DOHH2 (cell line): ENCODE measurements around the gene DPP7.

ENCODE experiments used
- H3F3A ChIP-seq: fragments of 200-600 bp; sonication (generic), shearing (Covaris generic); 2 replicates; pipeline ENCODE4 v1.6.0; 2016; ENCODE audit warnings: antibody characterized with exemption, mild to moderate bottlenecking; ENCODE audit not compliant: control insufficient read depth, insufficient read depth
- H3K27ac ChIP-seq: fragments of 200-600 bp; sonication (generic); 2 replicates; pipeline ENCODE4 v1.5.1; 2014; ENCODE audit warnings: low read depth, mild to moderate bottlenecking, low read length, moderate library complexity
- H3K27me3 ChIP-seq: fragments of 200-600 bp; sonication (generic); 2 replicates; pipeline ENCODE4 v1.6.1; 2014; ENCODE audit warnings: mild to moderate bottlenecking, low read length, mixed read lengths; ENCODE audit not compliant: control insufficient read depth
- H3K36me3 ChIP-seq: fragments of 200-600 bp; sonication (generic); 2 replicates; pipeline ENCODE4 v1.6.1; 2014; ENCODE audit warnings: mild to moderate bottlenecking, low read length, moderate library complexity, mixed read lengths; ENCODE audit not compliant: control insufficient read depth
- H3K4me1 ChIP-seq: fragments of 200-600 bp; sonication (generic); 2 replicates; pipeline ENCODE4 v1.6.1; 2014; ENCODE audit warnings: mild to moderate bottlenecking, low read length, mixed read lengths; ENCODE audit not compliant: control insufficient read depth
- H3K4me2 ChIP-seq: fragments of 200-600 bp; sonication (generic); 2 replicates; pipeline ENCODE4 v1.6.0; 2014; ENCODE audit warnings: mild to moderate bottlenecking, low read length, moderate library complexity
- H3K4me3 ChIP-seq: fragments of 200-600 bp; sonication (generic); 2 replicates; pipeline ENCODE4 v1.5.1; 2014; ENCODE audit warnings: mild to moderate bottlenecking, low read length, mixed read lengths
- H3K79me2 ChIP-seq: fragments of 200-600 bp; sonication (generic); 2 replicates; pipeline ENCODE4 v1.6.1; 2014; ENCODE audit warnings: mild to moderate bottlenecking, low read length, mixed read lengths; ENCODE audit not compliant: control insufficient read depth
- H3K9me2 ChIP-seq: fragments of 200-600 bp; sonication (generic); replicated peaks from 2 replicates; pipeline ENCODE4 v1.6.1; 2014; ENCODE audit warnings: mild to moderate bottlenecking, low read length, mixed read lengths; ENCODE audit not compliant: control insufficient read depth
- H3K9me3 ChIP-seq: fragments of 200-600 bp; sonication (generic); 2 replicates; pipeline ENCODE4 v1.6.1; 2014; ENCODE audit warnings: antibody characterized with exemption, low read length, mixed read lengths; ENCODE audit not compliant: control insufficient read depth, insufficient read depth
- H4K20me1 ChIP-seq: fragments of 200-600 bp; sonication (generic); 2 replicates; pipeline ENCODE4 v1.6.0; 2014; ENCODE audit warnings: low read depth, mild to moderate bottlenecking, antibody characterized with exemption, low read length, moderate library complexity; ENCODE audit not compliant: control insufficient read depth, insufficient read depth
- EZH2phosphoT487 ChIP-seq: fragments of 200-600 bp; sonication (generic); IDR thresholded peaks from 2 replicates; pipeline ENCODE4 v1.6.1; 2017; ENCODE audit warnings: borderline replicate concordance, mild to moderate bottlenecking, antibody characterized with exemption, low read length, moderate library complexity, mixed read lengths
- TF ChIP-seq, protein P1 (sequence below): fragments of 200-600 bp; sonication (generic); IDR thresholded peaks from one replicate; pipeline ENCODE4 v1.5.1; 2014; ENCODE audit warnings: antibody characterized with exemption, mild to moderate bottlenecking, low read depth, low read length; ENCODE audit not compliant: poor library complexity, severe bottlenecking

DPP7 gene

DNA sequence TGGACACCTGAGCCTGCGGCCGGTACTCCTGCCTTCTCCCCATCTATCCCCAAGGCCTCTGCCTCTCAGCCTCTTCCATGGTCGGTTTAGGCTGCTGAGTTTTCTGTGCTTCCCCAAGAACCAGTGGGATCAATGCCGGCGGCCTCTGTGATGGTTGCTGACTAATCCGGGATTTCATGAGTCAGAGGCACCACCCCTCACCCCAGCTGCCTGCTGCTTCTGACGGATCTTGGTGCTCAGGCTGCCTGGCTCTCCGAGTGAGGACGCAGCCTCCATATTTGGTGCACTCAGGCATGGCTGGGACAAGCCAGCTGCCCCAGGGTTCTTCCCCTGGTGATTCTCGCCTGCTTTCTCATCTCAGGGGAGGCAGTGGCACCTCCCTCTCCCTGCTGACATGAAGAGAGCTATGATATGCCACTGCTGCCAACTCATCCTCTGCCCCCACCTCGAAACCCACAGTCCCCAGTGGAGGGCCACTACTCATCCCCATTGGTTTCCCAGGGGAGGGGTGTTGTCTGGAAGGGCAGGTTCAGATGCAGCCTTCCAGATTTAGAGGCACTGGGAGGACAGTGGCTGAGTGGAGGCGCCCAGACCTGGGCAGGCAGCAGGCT, 31.0 kb downstream of the DPP7 start:
- Histone ChIP-seq H3F3A (peaks cover 3% of the 10 kb centered on the region; the same call in 1 of the 2 replicates), H3K4me3 (no peak overlapping the region), H3K4me2 (no peak overlapping the region)

GRCh38 chr9:137082925-137083290, 31.6 kb downstream of the DPP7 start:
- Histone ChIP-seq H4K20me1 (0 out of 2 replicates have a peak, but pooled peaks cover 10% of the 10 kb centered on the region), H3K27ac (no peak overlapping the region), H3K27me3 (no peaks in the 10 kb centered on the region), H3K79me2 (peaks cover 22% of the 10 kb centered on the region), H3F3A (peaks cover 3% of the 10 kb centered on the region; the same call in 1 of the 2 replicates), H3K4me2 (no peak overlapping the region), H3K9me3 (no peaks in the 10 kb centered on the region), H3K36me3 (peaks cover 42% of the 10 kb centered on the region), H3K9me2 (no peaks in the 10 kb centered on the region), H3K4me1 (peaks cover 24% of the 10 kb centered on the region), H3K4me3 (no peak overlapping the region)
- no peak for TF ChIP-seq EZH2phosphoT487
- TF ChIP-seq, protein P1, sequence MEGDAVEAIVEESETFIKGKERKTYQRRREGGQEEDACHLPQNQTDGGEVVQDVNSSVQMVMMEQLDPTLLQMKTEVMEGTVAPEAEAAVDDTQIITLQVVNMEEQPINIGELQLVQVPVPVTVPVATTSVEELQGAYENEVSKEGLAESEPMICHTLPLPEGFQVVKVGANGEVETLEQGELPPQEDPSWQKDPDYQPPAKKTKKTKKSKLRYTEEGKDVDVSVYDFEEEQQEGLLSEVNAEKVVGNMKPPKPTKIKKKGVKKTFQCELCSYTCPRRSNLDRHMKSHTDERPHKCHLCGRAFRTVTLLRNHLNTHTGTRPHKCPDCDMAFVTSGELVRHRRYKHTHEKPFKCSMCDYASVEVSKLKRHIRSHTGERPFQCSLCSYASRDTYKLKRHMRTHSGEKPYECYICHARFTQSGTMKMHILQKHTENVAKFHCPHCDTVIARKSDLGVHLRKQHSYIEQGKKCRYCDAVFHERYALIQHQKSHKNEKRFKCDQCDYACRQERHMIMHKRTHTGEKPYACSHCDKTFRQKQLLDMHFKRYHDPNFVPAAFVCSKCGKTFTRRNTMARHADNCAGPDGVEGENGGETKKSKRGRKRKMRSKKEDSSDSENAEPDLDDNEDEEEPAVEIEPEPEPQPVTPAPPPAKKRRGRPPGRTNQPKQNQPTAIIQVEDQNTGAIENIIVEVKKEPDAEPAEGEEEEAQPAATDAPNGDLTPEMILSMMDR: no peak

More for the DNA sequence above, 31.0 kb downstream of the DPP7 start:
- H4K20me1 ChIP-seq: 0 out of 2 replicates have a peak, but pooled peaks cover 9% of the 10 kb centered on the region
- H3K9me2 ChIP-seq: no peaks in the 10 kb centered on the region
- H3K27me3 ChIP-seq: no peaks in the 10 kb centered on the region
- H3K79me2 ChIP-seq: peaks cover 17% of the 10 kb centered on the region
- H3K36me3 ChIP-seq: peaks cover 43% of the 10 kb centered on the region
- H3K27ac ChIP-seq: no peak overlapping the region
- peaks cover 23% of the 10 kb centered on the region for H3K4me1 ChIP-seq
- TF ChIP-seq, protein P1: no peak
- no peak for TF ChIP-seq EZH2phosphoT487
- no peaks in the 10 kb centered on the region for H3K9me3 ChIP-seq

- H3K4me1 ChIP-seq: peaks cover 20% of the 10 kb centered on the region
These were observed 32.2 kb downstream of the DPP7 start for GRCh38 chr9:137082222-137082924.

More at GRCh38 chr9:137082222-137082924, 32.2 kb downstream of the DPP7 start:
- no peak overlapping the region for H3K4me3 ChIP-seq
- H3K79me2 ChIP-seq: peaks cover 18% of the 10 kb centered on the region
- H3K4me2 ChIP-seq: no peak overlapping the region
- no peak overlapping the region for H3K27ac ChIP-seq
- H3K9me3 ChIP-seq: no peaks in the 10 kb centered on the region
- no peaks in the 10 kb centered on the region for H3K27me3 ChIP-seq
- TF ChIP-seq, protein P1: no peak
- no peak for TF ChIP-seq EZH2phosphoT487
- H4K20me1 ChIP-seq: 0 out of 2 replicates have a peak, but pooled peaks cover 10% of the 10 kb centered on the region
- H3F3A ChIP-seq: no peaks in the 10 kb centered on the region
- peaks cover 42% of the 10 kb centered on the region for H3K36me3 ChIP-seq
- H3K9me2 ChIP-seq: no peaks in the 10 kb centered on the region
